ENCODE results near the gene PTMA. TPM values are rescaled to one million over a fixed set of nuclear protein-coding genes. Genes with fewer than 3 reads are reported as not detected.

PTMA gene
- total and polyA plus RNA-seq, 9 of the 15 experiments (the other 6 are each of a cell fraction or from before 2014, with no cell fraction given), result 429 to 2,322 (median 1,578) TPM

- TF ChIP-seq ZBTB11 (CRISPR knock-in tag; IDR thresholded peaks at IDR 0.05) (peak in 1 of 3 experiments; percentile 85; a peak in 1 of 6 replicates), ZBTB49 (CRISPR knock-in tag; IDR thresholded peaks at IDR 0.05; ENCODE audit: borderline replicate concordance) (no peak), ZBTB40 (IDR thresholded peaks at IDR 0.05) (0 out of 2 replicates have a peak, but pooled peaks have one; percentile 26), ZBTB40 (CRISPR knock-in tag; IDR thresholded peaks at IDR 0.05) (no peak), ZNF408 (CRISPR knock-in tag; IDR thresholded peaks at IDR 0.05; ENCODE audit: low read depth) (no peak), TFAP4 (CRISPR knock-in tag; IDR thresholded peaks at IDR 0.05; ENCODE audit: borderline replicate concordance) (peak; percentile 95)
Measured at GRCh38 chr2:231666171-231667095, 41.9 kb upstream of the PTMA start (continued).

All from K562 (cell line).